HEK293 (cell line): ENCODE results near the gene PRDM11.

Source experiments
- BCL11B ChIP-seq: fragments of 450-650 bp; formaldehyde crosslinking; IDR thresholded peaks from 2 replicates; pipeline ENCODE4 v1.5.1; 2016; ENCODE audit warnings: low read depth, missing biosample characterization, missing genetic modification characterization
- MYNN ChIP-seq: fragments of 450-650 bp; formaldehyde crosslinking; IDR thresholded peaks from 2 replicates; pipeline ENCODE4 v1.5.1; 2016; ENCODE audit warnings: missing biosample characterization, missing genetic modification characterization, borderline replicate concordance
- ZBTB26 ChIP-seq: fragments of 450-650 bp; formaldehyde crosslinking; optimal IDR thresholded peaks from 2 replicates; pipeline ENCODE3; 2016; ENCODE audit warnings: missing biosample characterization, mild to moderate bottlenecking, missing genetic modification characterization
- ZNF350 ChIP-seq: fragments of 450-650 bp; formaldehyde crosslinking; IDR thresholded peaks from 2 replicates; pipeline ENCODE4 v1.5.0; 2017; ENCODE audit warnings: missing biosample characterization, mild to moderate bottlenecking, missing genetic modification characterization
- ZNF426 ChIP-seq: fragments of 450-650 bp; formaldehyde crosslinking; IDR thresholded peaks from 2 replicates; pipeline ENCODE4 v1.5.1; 2017; ENCODE audit warnings: missing biosample characterization, missing genetic modification characterization, mild to moderate bottlenecking, inconsistent platforms, moderate library complexity
- ZNF473 ChIP-seq: fragments of 450-650 bp; formaldehyde crosslinking; IDR thresholded peaks from 2 replicates; pipeline ENCODE4 v1.5.1; 2017; ENCODE audit warnings: missing biosample characterization, missing genetic modification characterization

- TF ChIP-seq ZNF473 (tag by site-specific recombination) (no peak), MYNN (tag by site-specific recombination) (no peak), BCL11B (tag by site-specific recombination) (no peak), ZNF350 (no peak), ZBTB26 (no peak), ZNF426 (tag by site-specific recombination) (no peak)
These were observed 97.5 kb downstream of the PRDM11 start for GRCh38 chr11:45243967-45244366.
